Activated naive CD8-positive, alpha-beta T cell treated with anti-CD3 and anti-CD28 coated beads, Interleukin-2, amount 50 U/mL, for 16 hours (primary cell): Measurements from ENCODE around the gene ATP5PB.

ENCODE experiments used
- DNase-seq: peaks from one replicate; pipeline ENCODE4 v3.0.0-alpha.2; 2020; ENCODE audit warnings: low read depth, low spot score

Gene ATP5PB

GRCh38 chr1:111507411-111508201, 58.3 kb downstream of the ATP5PB start:
- DNase-seq: no peak

- no peak for DNase-seq
Measured at GRCh38 chr1:111509997-111510375, 60.7 kb downstream of the ATP5PB start.

GRCh38 chr1:111511370-111511769, 62.1 kb downstream of the ATP5PB start:
- DNase-seq: no peak
